Lower lobe of right lung (tissue), 2 donors: Measurements from ENCODE around the gene SAMD13. TPM values are rescaled to one million over a fixed set of nuclear protein-coding genes. Genes with fewer than 3 reads are reported as not detected.
A peak's percentile ranks its signal among the peaks of the same experiment; 100 is the strongest.

Experiments used
- ATAC-seq, 2 donors: fragments of 200-7000 bp; cut with Tn5 transposase; one replicate each; pipeline ENCODE4 v1.9.1; 2020 to 2022; ENCODE audit warnings: mild to moderate bottlenecking in 2 of 2, moderate library complexity in 2 of 2
- DNase-seq: peaks from one replicate; pipeline ENCODE4 v3.0.0-alpha.2; 2020
- H3K27ac ChIP-seq: fragments of 200-600 bp; one replicate; pipeline ENCODE4 v1.8.0; 2022
- H3K27me3 ChIP-seq: fragments of 200-600 bp; one replicate; pipeline ENCODE4 v1.8.0; 2022; ENCODE audit warnings: low read depth
- H3K36me3 ChIP-seq: fragments of 200-600 bp; one replicate; pipeline ENCODE4 v1.8.0; 2022; ENCODE audit warnings: mild to moderate bottlenecking
- H3K4me1 ChIP-seq: fragments of 200-600 bp; one replicate; pipeline ENCODE4 v1.8.0; 2022
- H3K4me3 ChIP-seq: fragments of 200-600 bp; one replicate; pipeline ENCODE4 v1.8.0; 2022; ENCODE audit warnings: mild to moderate bottlenecking
- H3K9me3 ChIP-seq: fragments of 200-600 bp; one replicate; pipeline ENCODE4 v1.8.0; 2022
- CTCF ChIP-seq: fragments of 200-600 bp; IDR thresholded peaks from one replicate; pipeline ENCODE4 v1.8.0; 2022; ENCODE audit warnings: antibody characterized with exemption, mild to moderate bottlenecking
- intact Hi-C: fragments of 100-400 bp; cut with DNase I; formaldehyde crosslinking; loops from one replicate; pipeline ENCODE4 v1.11.0; 2022
- total RNA-seq: library from RNA; stranded (reverse); fragmentation: NEBNext Ultra II Directional; extraction: Animal tissue kit (Norgen Biotek cat#: 25700); gene quantifications from one replicate; pipeline ENCODE4 v1.2.1, GENCODE V29; 2021
- donor health status: DM: no; HTN: yes; CAD: no; lungs with severe emphysema.

SAMD13 gene
- total RNA-seq, 1 donor from 2014 or later: 2.2 TPM

- H3K4me3 ChIP-seq: no peak overlapping the region
Measured at GRCh38 chr1:84293766-84294165, 7.7 kb upstream of the SAMD13 start.

GRCh38 chr1:84294751-84295150 lies 6.8 kb upstream of the SAMD13 start:
- Histone ChIP-seq H3K36me3 (no peaks in the 10 kb centered on the region), H3K27me3 (no peaks in the 10 kb centered on the region), H3K27ac (no peak overlapping the region), H3K9me3 (peaks cover 6% of the 10 kb centered on the region), H3K4me3 (no peak overlapping the region), H3K4me1 (peaks cover 2% of the 10 kb centered on the region)
- TF ChIP-seq CTCF: no peak
- no peak for ATAC-seq
- no peak for DNase-seq
- intact Hi-C loops: no loop called here

More at GRCh38 chr1:84293766-84294165, 7.7 kb upstream of the SAMD13 start:
- Histone ChIP-seq H3K27ac (no peak overlapping the region), H3K27me3 (no peaks in the 10 kb centered on the region), H3K4me1 (no peaks in the 10 kb centered on the region), H3K36me3 (no peaks in the 10 kb centered on the region), H3K9me3 (peaks cover 6% of the 10 kb centered on the region)
- no peak for DNase-seq
- ATAC-seq: no peak
- intact Hi-C loops: no loop called here
- TF ChIP-seq CTCF: no peak

- peaks cover 6% of the 10 kb centered on the region for H3K9me3 ChIP-seq
- no peaks in the 10 kb centered on the region for H3K27me3 ChIP-seq
- intact Hi-C loops: no loop called here
- TF ChIP-seq CTCF: no peak
- no peaks in the 10 kb centered on the region for H3K36me3 ChIP-seq
- H3K27ac ChIP-seq: peak overlapping the region; percentile 81
- peaks cover 17% of the 10 kb centered on the region for H3K4me1 ChIP-seq
- peak overlapping the region; percentile 66 for H3K4me3 ChIP-seq
- ATAC-seq: no peak
- no peak for DNase-seq
Measured at GRCh38 chr1:84297546-84298244, 3.8 kb upstream of the SAMD13 start.

GRCh38 chr1:84298328-84298683 lies 3.2 kb upstream of the SAMD13 start:
- H3K4me3 ChIP-seq: peak overlapping the region; percentile 66
- peak overlapping the region; percentile 81 for H3K27ac ChIP-seq
- peaks cover 17% of the 10 kb centered on the region for H3K4me1 ChIP-seq
- DNase-seq (peak; percentile 71), ATAC-seq (peak; percentile 88 to 90)
- H3K36me3 ChIP-seq: no peaks in the 10 kb centered on the region
- intact Hi-C loops: no loop called here
- no peaks in the 10 kb centered on the region for H3K27me3 ChIP-seq
- no peak for TF ChIP-seq CTCF
- H3K9me3 ChIP-seq: peaks cover 6% of the 10 kb centered on the region

GRCh38 chr1:84298684-84299535 lies 2.6 kb upstream of the SAMD13 start:
- H3K4me1 ChIP-seq: peaks cover 17% of the 10 kb centered on the region

More at GRCh38 chr1:84298684-84299535, 2.6 kb upstream of the SAMD13 start:
- ATAC-seq (peak; percentile 72 to 76), DNase-seq (peak; percentile 56)
- peak overlapping the region; percentile 66 for H3K4me3 ChIP-seq
- no peaks in the 10 kb centered on the region for H3K27me3 ChIP-seq
- no peaks in the 10 kb centered on the region for H3K36me3 ChIP-seq
- intact Hi-C loops: no loop called here
- H3K27ac ChIP-seq: peak overlapping the region; percentile 81
- no peak for TF ChIP-seq CTCF
- peaks cover 6% of the 10 kb centered on the region for H3K9me3 ChIP-seq
